SU-DHL-6 (cell line): Measurements from ENCODE around the gene MYH11.
"Not testable (repeated sequence)": the region's sequence is repeated elsewhere in the genome, so short reads cannot be mapped to it uniquely, and the experiment has no call there.

ENCODE experiments used
- H2AFZ ChIP-seq: fragments of 200-600 bp; sonication (generic); 2 replicates; pipeline ENCODE4 v1.6.1; 2014; ENCODE audit warnings: low read depth, mild to moderate bottlenecking, moderate library complexity, mixed read lengths, antibody characterized with exemption, low read length; ENCODE audit not compliant: severe bottlenecking
- H3F3A ChIP-seq: fragments of 200-600 bp; shearing (Covaris generic); 2 replicates; pipeline ENCODE4 v1.6.0; 2016; ENCODE audit warnings: antibody characterized with exemption, mild to moderate bottlenecking; ENCODE audit not compliant: insufficient read depth
- H3K27ac ChIP-seq: fragments of 200-600 bp; sonication (generic); 2 replicates; pipeline ENCODE4 v1.5.1; 2016; ENCODE audit warnings: low read depth, mild to moderate bottlenecking, low read length, moderate library complexity, mixed read lengths
- H3K27me3 ChIP-seq: fragments of 200-600 bp; sonication (generic), shearing (Covaris generic); 2 replicates; pipeline ENCODE4 v1.6.0; 2014; ENCODE audit warnings: mild to moderate bottlenecking, low read length
- H3K36me3 ChIP-seq: fragments of 200-600 bp; sonication (generic); 2 replicates; pipeline ENCODE4 v1.6.1; 2014; ENCODE audit warnings: mild to moderate bottlenecking, low read length, mixed read lengths
- H3K4me2 ChIP-seq: fragments of 300-600, 200-600 bp; shearing (Covaris generic), sonication (generic); 2 replicates; pipeline ENCODE4 v1.6.0; 2014; ENCODE audit warnings: low read length, low read depth, mild to moderate bottlenecking; ENCODE audit not compliant: poor library complexity, severe bottlenecking
- H3K4me3 ChIP-seq: fragments of 200-600 bp; sonication (generic); 2 replicates; pipeline ENCODE4 v1.5.1; 2014; ENCODE audit warnings: antibody characterized with exemption, low read length, mild to moderate bottlenecking, mixed read lengths; ENCODE audit not compliant: insufficient read depth, poor library complexity, severe bottlenecking
- H3K79me2 ChIP-seq: fragments of 200-600 bp; sonication (generic); 2 replicates; pipeline ENCODE4 v1.6.1; 2014; ENCODE audit warnings: mild to moderate bottlenecking, low read length, moderate library complexity; ENCODE audit not compliant: insufficient read depth
- H3K9ac ChIP-seq: fragments of 200-600 bp; sonication (generic); 2 replicates; pipeline ENCODE4 v1.7.0; 2014; ENCODE audit warnings: mild to moderate bottlenecking, low read length
- H3K9me2 ChIP-seq: fragments of 200-600 bp; sonication (generic); replicated peaks from 2 replicates; pipeline ENCODE4 v1.6.1; 2014; ENCODE audit warnings: low read length; ENCODE audit not compliant: insufficient read depth
- H3K9me3 ChIP-seq: fragments of 200-600 bp; sonication (generic); 2 replicates; pipeline ENCODE4 v1.6.1; 2014; ENCODE audit warnings: low read length, mixed read lengths; ENCODE audit not compliant: insufficient read depth
- H4K20me1 ChIP-seq: fragments of 200-600 bp; sonication (generic); 2 replicates; pipeline ENCODE4 v1.6.1; 2014; ENCODE audit warnings: low read depth, mild to moderate bottlenecking, antibody characterized with exemption, low read length, moderate library complexity, mixed read lengths
- CTCF ChIP-seq: fragments of 200-600 bp; sonication (generic); IDR thresholded peaks from one replicate; pipeline ENCODE4 v1.5.1; 2017; ENCODE audit warnings: antibody characterized with exemption, mild to moderate bottlenecking, low read length, moderate library complexity; ENCODE audit not compliant: insufficient read depth, poor library complexity, severe bottlenecking
- EZH2phosphoT487 ChIP-seq: fragments of 200-600 bp; sonication (generic), shearing (Covaris generic); conservative IDR thresholded peaks from 2 replicates; pipeline ENCODE4 v1.6.1; 2018; ENCODE audit warnings: mild to moderate bottlenecking, antibody characterized with exemption, low read length, moderate library complexity, mixed read lengths

The MYH11 gene

GRCh38 chr16:15672514-15673167, 184.2 kb downstream of the MYH11 start:
- Histone ChIP-seq H3K79me2 (peaks cover 5% of the 10 kb centered on the region; the same call in 1 of the 2 replicates), H3F3A (no peaks in the 10 kb centered on the region), H3K27me3 (no peaks in the 10 kb centered on the region), H3K9me2 (no peaks in the 10 kb centered on the region), H3K9me3 (no peaks in the 10 kb centered on the region), H3K4me2 (no peak overlapping the region), H3K9ac (no peak overlapping the region), H2AFZ (no peak overlapping the region), H3K4me3 (no peak overlapping the region), H4K20me1 (no peaks in the 10 kb centered on the region), H3K36me3 (no peaks in the 10 kb centered on the region), H3K27ac (no peak overlapping the region)
- no peak for TF ChIP-seq EZH2phosphoT487
- TF ChIP-seq CTCF: no peak

GRCh38 chr16:15672127-15672513, 184.7 kb downstream of the MYH11 start:
- not testable (repeated sequence) for H2AFZ ChIP-seq, H3K27ac ChIP-seq

GRCh38 chr16:15671530-15672117, 185.2 kb downstream of the MYH11 start:
- TF ChIP-seq EZH2phosphoT487 (no peak), CTCF (no peak)
- H3K36me3 ChIP-seq: peaks cover 3% of the 10 kb centered on the region; the same call in 1 of the 2 replicates
- H3K9ac ChIP-seq: no peak overlapping the region
- no peak overlapping the region for H3K4me3 ChIP-seq
- no peak overlapping the region for H3K27ac ChIP-seq
- no peaks in the 10 kb centered on the region for H4K20me1 ChIP-seq
- no peaks in the 10 kb centered on the region for H3K27me3 ChIP-seq
- no peaks in the 10 kb centered on the region for H3K9me3 ChIP-seq
- H3K9me2 ChIP-seq: no peaks in the 10 kb centered on the region
- H3K4me2 ChIP-seq: no peak overlapping the region
- H3K79me2 ChIP-seq: peaks cover 5% of the 10 kb centered on the region; the same call in 1 of the 2 replicates
- H3F3A ChIP-seq: no peaks in the 10 kb centered on the region
- no peak overlapping the region for H2AFZ ChIP-seq

More at GRCh38 chr16:15672127-15672513, 184.7 kb downstream of the MYH11 start:
- H3K9ac ChIP-seq, H3K27me3 ChIP-seq, H3K36me3 ChIP-seq, H3K9me2 ChIP-seq, H3F3A ChIP-seq, H3K79me2 ChIP-seq, H3K9me3 ChIP-seq, H4K20me1 ChIP-seq, H3K4me2 ChIP-seq, H3K4me3 ChIP-seq: not testable (repeated sequence)

GRCh38 chr16:15667091-15667742, 189.6 kb downstream of the MYH11 start:
- H3F3A ChIP-seq: no peaks in the 10 kb centered on the region
- H3K36me3 ChIP-seq: peaks cover 3% of the 10 kb centered on the region; the same call in 1 of the 2 replicates
- no peak overlapping the region for H3K9ac ChIP-seq
- peaks cover 15% of the 10 kb centered on the region for H3K79me2 ChIP-seq
- no peak for TF ChIP-seq CTCF
- TF ChIP-seq EZH2phosphoT487: no peak
- no peaks in the 10 kb centered on the region for H3K9me2 ChIP-seq
- H3K4me2 ChIP-seq: no peak overlapping the region
- H2AFZ ChIP-seq: no peak overlapping the region
- no peaks in the 10 kb centered on the region for H3K9me3 ChIP-seq
- H3K4me3 ChIP-seq: no peak overlapping the region
- no peak overlapping the region for H3K27ac ChIP-seq
- H3K27me3 ChIP-seq: no peaks in the 10 kb centered on the region
- H4K20me1 ChIP-seq: no peaks in the 10 kb centered on the region
